OCI-LY3 (cell line): ENCODE measurements around the gene ALDH1A1.

Experiments used
- H2AFZ ChIP-seq: fragments of 200-600, 300-600 bp; shearing (Covaris generic); 2 replicates; pipeline ENCODE4 v1.6.0; 2014; ENCODE audit warnings: antibody characterized with exemption, low read depth, low read length
- H3K27ac ChIP-seq: fragments of 200-600, 300-600 bp; sonication (generic); 2 replicates; pipeline ENCODE4 v1.5.1; 2014; ENCODE audit warnings: mild to moderate bottlenecking, low read length, moderate library complexity, mixed read lengths
- H3K27me3 ChIP-seq: fragments of 200-600, 300-600 bp; sonication (generic); 2 replicates; pipeline ENCODE4 v1.6.1; 2014; ENCODE audit warnings: low read depth, low read length, mixed read lengths
- H3K36me3 ChIP-seq: fragments of 200-600, 300-600 bp; sonication (generic); replicated peaks from 2 replicates; pipeline ENCODE3; 2014; ENCODE audit warnings: low read depth, low read length, mixed read lengths
- H3K4me1 ChIP-seq: fragments of 300-600, 200-600 bp; sonication (generic); 2 replicates; pipeline ENCODE4 v1.6.1; 2014; ENCODE audit warnings: low read length, mixed read lengths
- H3K4me2 ChIP-seq: fragments of 200-600, 300-600 bp; sonication (generic); 2 replicates; pipeline ENCODE4 v1.6.1; 2014; ENCODE audit warnings: low read length, mixed read lengths
- H3K4me3 ChIP-seq: fragments of 300-600, 200-600 bp; sonication (generic); 2 replicates; pipeline ENCODE4 v1.5.1; 2014; ENCODE audit warnings: antibody characterized with exemption, mild to moderate bottlenecking, low read length, moderate library complexity
- H3K79me2 ChIP-seq: fragments of 300-600, 200-600 bp; shearing (Covaris generic); 2 replicates; pipeline ENCODE4 v1.6.1; 2014; ENCODE audit warnings: mild to moderate bottlenecking, low read length, mixed read lengths
- H3K9ac ChIP-seq: fragments of 300-600, 200-600 bp; shearing (Covaris generic); 2 replicates; pipeline ENCODE4 v1.6.0; 2014; ENCODE audit warnings: mild to moderate bottlenecking, low read length, moderate library complexity
- H3K9me3 ChIP-seq: fragments of 200-600, 300-600 bp; shearing (Covaris generic); 2 replicates; pipeline ENCODE4 v1.6.1; 2014; ENCODE audit warnings: low read length, mixed read lengths; ENCODE audit not compliant: insufficient read depth
- H4K20me1 ChIP-seq: fragments of 200-600, 300-600 bp; sonication (generic); 2 replicates; pipeline ENCODE4 v1.6.1; 2016; ENCODE audit warnings: low read length, mixed read lengths; ENCODE audit not compliant: insufficient read depth
- EZH2phosphoT487 ChIP-seq: fragments of 200-600 bp; shearing (Covaris generic); IDR thresholded peaks from 2 replicates; pipeline ENCODE4 v1.6.1; 2018; ENCODE audit warnings: antibody characterized with exemption, mixed run types, low read depth
- TF ChIP-seq, protein P1 (sequence below): fragments of 200-600, 300-600 bp; sonication (generic); IDR thresholded peaks from 2 replicates; pipeline ENCODE4 v1.5.1; 2014; ENCODE audit warnings: antibody characterized with exemption, low read length, low read depth

ALDH1A1 gene

DNA sequence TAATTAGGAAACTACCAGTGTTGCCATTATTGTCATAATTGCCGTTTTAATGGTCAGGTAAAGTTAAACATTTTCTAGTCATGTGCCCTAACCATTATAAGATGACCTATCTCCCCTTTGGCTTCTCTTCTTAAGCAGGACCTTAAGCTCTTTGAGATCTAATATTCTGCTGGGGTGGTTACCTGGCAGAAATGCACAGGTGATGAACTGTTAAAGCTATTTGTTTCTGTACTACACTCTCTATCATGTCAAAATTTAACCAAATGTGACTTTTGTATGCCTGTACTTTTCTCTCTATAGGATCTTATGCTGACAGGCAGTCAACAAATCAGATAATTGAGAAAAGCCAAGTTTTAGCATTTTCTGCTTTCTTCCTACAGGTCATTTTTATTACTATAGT is 23.3 kb downstream of the ALDH1A1 start:
- Histone ChIP-seq H3K9me3 (no peaks in the 10 kb centered on the region), H3K36me3 (no peaks in the 10 kb centered on the region), H3K9ac (no peak overlapping the region), H4K20me1 (no peaks in the 10 kb centered on the region), H3K27me3 (peaks cover 4% of the 10 kb centered on the region; the same call in 1 of the 2 replicates), H3K27ac (no peak overlapping the region), H3K4me1 (no peaks in the 10 kb centered on the region), H2AFZ (no peak overlapping the region), H3K4me2 (no peak overlapping the region), H3K4me3 (no peak overlapping the region), H3K79me2 (no peaks in the 10 kb centered on the region)
- TF ChIP-seq, protein P1, sequence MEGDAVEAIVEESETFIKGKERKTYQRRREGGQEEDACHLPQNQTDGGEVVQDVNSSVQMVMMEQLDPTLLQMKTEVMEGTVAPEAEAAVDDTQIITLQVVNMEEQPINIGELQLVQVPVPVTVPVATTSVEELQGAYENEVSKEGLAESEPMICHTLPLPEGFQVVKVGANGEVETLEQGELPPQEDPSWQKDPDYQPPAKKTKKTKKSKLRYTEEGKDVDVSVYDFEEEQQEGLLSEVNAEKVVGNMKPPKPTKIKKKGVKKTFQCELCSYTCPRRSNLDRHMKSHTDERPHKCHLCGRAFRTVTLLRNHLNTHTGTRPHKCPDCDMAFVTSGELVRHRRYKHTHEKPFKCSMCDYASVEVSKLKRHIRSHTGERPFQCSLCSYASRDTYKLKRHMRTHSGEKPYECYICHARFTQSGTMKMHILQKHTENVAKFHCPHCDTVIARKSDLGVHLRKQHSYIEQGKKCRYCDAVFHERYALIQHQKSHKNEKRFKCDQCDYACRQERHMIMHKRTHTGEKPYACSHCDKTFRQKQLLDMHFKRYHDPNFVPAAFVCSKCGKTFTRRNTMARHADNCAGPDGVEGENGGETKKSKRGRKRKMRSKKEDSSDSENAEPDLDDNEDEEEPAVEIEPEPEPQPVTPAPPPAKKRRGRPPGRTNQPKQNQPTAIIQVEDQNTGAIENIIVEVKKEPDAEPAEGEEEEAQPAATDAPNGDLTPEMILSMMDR = no peak
- TF ChIP-seq EZH2phosphoT487 = no peak

DNA sequence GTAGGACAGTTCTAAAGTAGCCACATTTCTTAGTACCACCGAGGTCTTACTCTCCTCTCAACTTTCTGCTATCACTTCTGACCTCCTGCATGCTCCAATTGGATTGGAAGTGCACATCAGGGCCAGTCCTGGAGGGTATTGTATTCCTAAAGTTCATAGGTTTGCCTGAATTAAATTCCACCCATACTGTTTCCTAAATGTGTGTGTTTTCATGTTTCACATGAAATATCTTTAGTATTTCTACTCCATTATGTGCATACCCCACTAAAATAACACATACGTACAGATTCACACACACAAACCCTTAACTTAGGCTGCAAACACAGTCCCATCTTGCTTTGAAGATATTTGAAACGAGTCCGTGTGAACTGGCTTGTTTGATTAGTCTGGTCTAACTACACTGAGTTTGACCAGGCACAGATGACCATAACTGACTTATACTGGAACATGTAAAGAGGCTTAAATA is 24.8 kb downstream of the ALDH1A1 start:
- Histone ChIP-seq H3K27me3 (peaks cover 4% of the 10 kb centered on the region; the same call in 1 of the 2 replicates), H3K4me3 (no peak overlapping the region), H2AFZ (no peak overlapping the region), H3K36me3 (no peaks in the 10 kb centered on the region), H3K9ac (no peak overlapping the region), H3K4me1 (no peaks in the 10 kb centered on the region), H3K9me3 (no peaks in the 10 kb centered on the region), H4K20me1 (no peaks in the 10 kb centered on the region), H3K27ac (no peak overlapping the region), H3K79me2 (no peaks in the 10 kb centered on the region), H3K4me2 (no peak overlapping the region)
- TF ChIP-seq EZH2phosphoT487 = no peak
- TF ChIP-seq, protein P1 = no peak

- no peak overlapping the region for H2AFZ ChIP-seq
- H3K79me2 ChIP-seq = no peaks in the 10 kb centered on the region
- TF ChIP-seq, protein P1 = no peak
- no peak for TF ChIP-seq EZH2phosphoT487
- no peak overlapping the region for H3K27ac ChIP-seq
- H3K9me3 ChIP-seq = no peaks in the 10 kb centered on the region
- no peaks in the 10 kb centered on the region for H3K27me3 ChIP-seq
- H4K20me1 ChIP-seq = no peaks in the 10 kb centered on the region
- H3K4me3 ChIP-seq = no peak overlapping the region
- H3K4me1 ChIP-seq = no peaks in the 10 kb centered on the region
- no peak overlapping the region for H3K4me2 ChIP-seq
- H3K9ac ChIP-seq = no peak overlapping the region
- no peaks in the 10 kb centered on the region for H3K36me3 ChIP-seq
Observed at GRCh38 chr9:72926506-72926905, 26.3 kb downstream of the ALDH1A1 start.

GRCh38 chr9:72925891-72926290 is 27.0 kb downstream of the ALDH1A1 start:
- Histone ChIP-seq H3K27ac (no peak overlapping the region), H3K4me3 (no peak overlapping the region), H3K9ac (no peak overlapping the region), H3K4me1 (no peaks in the 10 kb centered on the region), H3K9me3 (no peaks in the 10 kb centered on the region), H3K27me3 (no peaks in the 10 kb centered on the region), H2AFZ (no peak overlapping the region), H3K4me2 (no peak overlapping the region), H4K20me1 (no peaks in the 10 kb centered on the region), H3K79me2 (no peaks in the 10 kb centered on the region), H3K36me3 (no peaks in the 10 kb centered on the region)
- TF ChIP-seq EZH2phosphoT487 = no peak
- TF ChIP-seq, protein P1 = no peak
